ENCODE data around the gene TBC1D5.

DNA sequence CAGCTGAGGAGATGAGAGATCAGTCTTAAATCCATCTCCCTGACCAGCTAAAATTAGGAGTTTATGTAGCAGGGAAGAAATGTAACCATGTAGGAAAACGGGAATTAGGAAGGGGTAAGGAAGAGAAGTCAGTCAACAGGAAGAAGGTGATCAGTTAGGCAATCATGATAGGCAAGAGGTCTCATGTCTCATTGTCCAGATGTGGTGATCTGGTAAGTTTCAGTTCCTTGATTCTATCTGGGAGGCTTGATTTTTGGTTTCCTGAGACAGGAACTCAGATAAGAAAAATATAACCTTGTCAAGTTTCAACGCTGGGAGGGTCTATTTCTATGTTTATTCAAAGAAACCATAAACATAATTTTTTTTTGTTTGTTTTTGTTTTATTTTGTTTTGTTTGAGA is 40.3 kb upstream of the TBC1D5 start:
- TF ChIP-seq, protein P1, sequence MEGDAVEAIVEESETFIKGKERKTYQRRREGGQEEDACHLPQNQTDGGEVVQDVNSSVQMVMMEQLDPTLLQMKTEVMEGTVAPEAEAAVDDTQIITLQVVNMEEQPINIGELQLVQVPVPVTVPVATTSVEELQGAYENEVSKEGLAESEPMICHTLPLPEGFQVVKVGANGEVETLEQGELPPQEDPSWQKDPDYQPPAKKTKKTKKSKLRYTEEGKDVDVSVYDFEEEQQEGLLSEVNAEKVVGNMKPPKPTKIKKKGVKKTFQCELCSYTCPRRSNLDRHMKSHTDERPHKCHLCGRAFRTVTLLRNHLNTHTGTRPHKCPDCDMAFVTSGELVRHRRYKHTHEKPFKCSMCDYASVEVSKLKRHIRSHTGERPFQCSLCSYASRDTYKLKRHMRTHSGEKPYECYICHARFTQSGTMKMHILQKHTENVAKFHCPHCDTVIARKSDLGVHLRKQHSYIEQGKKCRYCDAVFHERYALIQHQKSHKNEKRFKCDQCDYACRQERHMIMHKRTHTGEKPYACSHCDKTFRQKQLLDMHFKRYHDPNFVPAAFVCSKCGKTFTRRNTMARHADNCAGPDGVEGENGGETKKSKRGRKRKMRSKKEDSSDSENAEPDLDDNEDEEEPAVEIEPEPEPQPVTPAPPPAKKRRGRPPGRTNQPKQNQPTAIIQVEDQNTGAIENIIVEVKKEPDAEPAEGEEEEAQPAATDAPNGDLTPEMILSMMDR (conservative IDR thresholded peaks at IDR 0.05 in 1 of 2, IDR thresholded peaks at IDR 0.05 in 1 of 2; ENCODE audit: extremely low read depth in 1 of 2, insufficient read depth in 1 of 2, low read depth in 1 of 2, low read length in 2 of 2): no peak
- no peak for TF ChIP-seq EZH2 (IDR thresholded peaks at IDR 0.05; ENCODE audit: borderline replicate concordance, low read length)

All from mammary epithelial cell (primary cell).